Activated T-helper 1 cell treated with anti-CD3 and anti-CD28 coated beads, Interleukin-12 subunit alpha, Interleukin-12 subunit beta, Interleukin-2, Interleukin-4 antibody, amounts not matched to agents 30 ng/mL and 10 ng/mL and 1 ng/mL, durations not matched to agents 14 hours and 24 hours and 36 hours (primary cell): ENCODE measurements around the gene MTHFS. TPM values are rescaled to one million over a fixed set of nuclear protein-coding genes. Genes with fewer than 3 reads are reported as not detected.

Experiments
- DNase-seq: peaks from one replicate; pipeline ENCODE4 v3.0.0; 2021; ENCODE audit warnings: low spot score
- H3K27ac Mint-ChIP-seq: one replicate; pipeline ENCODE4 v1.8.0; 2021; ENCODE audit warnings: mild to moderate bottlenecking, mixed read lengths
- H3K27me3 Mint-ChIP-seq: one replicate; pipeline ENCODE4 v1.8.0; 2022; ENCODE audit warnings: mild to moderate bottlenecking, moderate library complexity, mixed read lengths; ENCODE audit not compliant: insufficient read depth
- H3K36me3 Mint-ChIP-seq: one replicate; pipeline ENCODE4 v1.8.0; 2021; ENCODE audit warnings: low read depth, mixed read lengths
- H3K4me1 Mint-ChIP-seq: one replicate; pipeline ENCODE4 v1.8.0; 2021; ENCODE audit warnings: low read depth, mixed read lengths
- H3K4me3 Mint-ChIP-seq: one replicate; pipeline ENCODE4 v1.8.0; 2021; ENCODE audit warnings: mild to moderate bottlenecking, moderate library complexity, mixed read lengths
- H3K9me3 Mint-ChIP-seq: one replicate; pipeline ENCODE4 v1.8.0; 2021; ENCODE audit warnings: mixed read lengths
- intact Hi-C: fragments of 100-400 bp; cut with micrococcal nuclease; formaldehyde crosslinking; loops from one replicate; pipeline ENCODE4 v1.15.1; 2024
- total RNA-seq: library from RNA; stranded (reverse); gene quantifications from 2 replicates; pipeline ENCODE4 v1.2.3, GENCODE V29; 2022

MTHFS gene
- total RNA-seq, 1 donor from 2014 or later = 34.0 TPM

DNA sequence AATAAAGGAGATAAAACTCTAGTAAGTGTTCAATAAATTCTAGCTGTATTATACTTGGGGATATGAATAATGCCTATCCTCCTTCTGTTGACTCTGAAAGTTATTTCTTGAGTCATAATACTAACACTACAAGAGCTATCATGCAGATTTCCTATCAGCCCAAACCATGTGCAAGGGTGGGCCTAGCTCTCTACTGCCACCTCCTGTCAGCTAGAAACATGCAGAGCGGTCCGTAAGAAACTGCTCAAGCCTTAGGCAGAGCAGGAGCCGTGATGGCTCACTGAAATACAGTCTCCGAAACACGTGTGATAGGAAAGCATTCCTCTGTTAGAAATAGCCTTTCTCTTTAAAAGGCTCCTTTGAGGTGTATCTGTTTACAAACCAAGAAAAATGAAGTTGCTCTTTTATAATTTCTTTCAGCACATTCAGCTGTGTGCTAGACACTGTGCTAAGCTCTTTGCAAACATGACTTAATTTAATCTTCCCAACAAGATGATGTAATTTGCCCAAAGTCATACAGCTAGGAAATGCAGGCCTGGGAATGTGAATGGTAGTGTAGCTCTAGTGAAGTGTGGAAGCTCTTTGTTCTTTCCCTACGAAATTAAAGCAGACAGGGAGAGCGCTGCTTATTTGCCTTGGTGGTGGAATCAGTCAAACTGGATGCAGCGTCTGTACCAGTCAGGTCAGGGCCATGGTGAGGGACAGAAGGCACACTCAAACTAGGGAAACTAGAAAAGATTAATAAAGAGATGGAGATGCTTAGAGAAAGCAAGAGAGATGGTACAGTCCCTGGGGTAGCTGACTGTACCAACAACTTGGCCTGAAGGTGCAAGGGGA, 43.1 kb downstream of the MTHFS start:
- Mint-ChIP-seq H3K36me3 (peaks cover 11% of the 10 kb centered on the region), H3K4me3 (no peak overlapping the region), H3K27me3 (no peaks in the 10 kb centered on the region), H3K4me1 (peaks cover 17% of the 10 kb centered on the region), H3K27ac (no peak overlapping the region), H3K9me3 (no peaks in the 10 kb centered on the region)
- intact Hi-C loops = loop anchor here (1.0 to 10.0 kb wide), 6 partner anchors 85 to 513 kb away; no protein-coding TSS in a partner anchor
- DNase-seq = peak; percentile 43

DNA sequence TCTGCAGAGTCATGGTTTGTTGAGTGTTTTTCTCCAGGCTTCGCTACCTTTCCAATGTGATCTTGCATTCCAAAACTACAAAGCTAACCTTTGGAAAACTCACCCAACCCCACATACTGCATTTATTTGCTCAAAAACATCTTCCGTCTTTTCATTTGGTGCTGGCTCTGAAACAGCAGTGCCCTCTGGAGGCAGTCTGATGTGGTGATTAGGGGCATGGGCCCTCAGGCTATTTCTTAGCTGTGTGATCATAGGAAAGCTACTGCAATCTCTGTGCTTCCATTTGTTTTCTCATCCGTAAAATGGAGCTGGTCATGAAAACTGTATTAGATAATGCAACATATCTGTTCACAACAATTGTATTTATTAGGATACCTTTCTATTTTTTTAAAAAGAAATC, 47.0 kb downstream of the MTHFS start:
- Mint-ChIP-seq H3K4me3 (no peak overlapping the region), H3K9me3 (no peaks in the 10 kb centered on the region), H3K27ac (no peak overlapping the region), H3K27me3 (no peaks in the 10 kb centered on the region), H3K36me3 (peaks cover 13% of the 10 kb centered on the region), H3K4me1 (peaks cover 17% of the 10 kb centered on the region)
- DNase-seq = no peak
- intact Hi-C loops = loop anchor here (10.0 kb wide), 1 partner anchor 245 kb away; no protein-coding TSS in a partner anchor

DNA sequence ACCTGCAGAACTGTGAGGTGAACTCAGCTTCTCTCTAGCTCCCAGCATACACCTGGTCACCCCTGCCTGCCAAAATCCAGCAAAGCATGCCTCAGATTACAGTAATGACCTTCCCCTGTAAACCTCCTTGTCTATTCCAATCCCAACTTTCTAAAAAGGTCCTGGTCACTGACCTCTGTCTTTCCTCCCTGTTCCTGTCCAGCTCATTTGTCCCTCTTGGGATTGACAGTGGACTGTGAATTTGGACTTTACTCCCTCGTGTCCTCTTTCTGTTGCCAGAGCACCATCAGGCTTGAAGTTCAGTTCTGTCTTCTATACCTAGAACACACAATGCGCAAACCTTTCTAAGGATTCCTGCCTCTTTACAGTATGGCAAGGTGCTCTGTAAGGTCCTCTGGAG, 50.3 kb downstream of the MTHFS start:
- DNase-seq = no peak
- no peak overlapping the region for H3K27ac Mint-ChIP-seq

DNA sequence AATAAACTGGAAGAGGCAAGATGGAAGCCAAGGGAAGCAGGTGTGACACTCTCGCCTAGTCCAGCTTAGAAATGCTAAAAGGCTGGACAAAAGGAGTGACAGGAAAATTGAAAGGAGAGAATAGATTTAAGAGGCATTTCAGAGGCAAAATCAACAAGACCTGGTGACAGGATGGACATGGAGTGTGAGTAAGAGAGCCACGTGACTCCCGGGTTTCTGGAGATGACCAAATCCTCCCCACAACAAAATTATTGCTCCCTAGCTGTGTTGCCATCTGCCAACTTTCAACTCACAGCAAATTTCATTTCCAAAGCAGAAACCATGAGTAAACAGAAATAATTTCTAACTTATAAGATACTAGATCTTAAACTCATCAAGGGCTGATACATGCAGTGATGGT, 52.6 kb downstream of the MTHFS start:
- no peaks in the 10 kb centered on the region for H3K9me3 Mint-ChIP-seq
- H3K27ac Mint-ChIP-seq = no peak overlapping the region
- H3K4me3 Mint-ChIP-seq = no peak overlapping the region
- peaks cover 2% of the 10 kb centered on the region for H3K4me1 Mint-ChIP-seq
- no peaks in the 10 kb centered on the region for H3K27me3 Mint-ChIP-seq
- H3K36me3 Mint-ChIP-seq = peaks cover 15% of the 10 kb centered on the region
- no peak for DNase-seq
- intact Hi-C loops = no loop called here

More for the DNA sequence above, 50.3 kb downstream of the MTHFS start:
- peaks cover 9% of the 10 kb centered on the region for H3K4me1 Mint-ChIP-seq
- H3K4me3 Mint-ChIP-seq = no peak overlapping the region
- peaks cover 18% of the 10 kb centered on the region for H3K36me3 Mint-ChIP-seq
- intact Hi-C loops = no loop called here
- H3K27me3 Mint-ChIP-seq = no peaks in the 10 kb centered on the region
- H3K9me3 Mint-ChIP-seq = no peaks in the 10 kb centered on the region

DNA sequence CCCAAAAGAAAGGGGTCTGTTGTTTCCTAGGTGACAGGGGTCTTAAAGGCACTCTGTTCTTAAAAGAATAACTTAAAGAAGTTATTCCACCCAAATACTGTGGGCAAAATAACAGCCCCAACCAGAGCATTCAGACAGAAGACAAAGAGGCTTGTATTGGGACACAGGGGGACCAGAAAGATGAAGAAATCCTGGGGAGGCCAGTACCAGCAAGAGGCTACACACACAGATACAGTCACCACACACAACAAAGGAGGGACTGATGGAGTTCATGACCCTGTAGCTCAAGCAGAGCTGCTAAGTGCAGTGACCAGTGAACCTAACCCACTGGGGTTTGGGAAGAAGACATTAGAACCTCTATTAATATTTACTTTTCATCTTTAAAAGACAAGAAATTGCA, 59.0 kb downstream of the MTHFS start:
- H3K36me3 Mint-ChIP-seq = peaks cover 19% of the 10 kb centered on the region
- intact Hi-C loops = no loop called here
- no peaks in the 10 kb centered on the region for H3K9me3 Mint-ChIP-seq
- no peaks in the 10 kb centered on the region for H3K27me3 Mint-ChIP-seq
- H3K27ac Mint-ChIP-seq = no peak overlapping the region
- H3K4me3 Mint-ChIP-seq = no peak overlapping the region
- peaks cover 6% of the 10 kb centered on the region for H3K4me1 Mint-ChIP-seq
- DNase-seq = no peak

DNA sequence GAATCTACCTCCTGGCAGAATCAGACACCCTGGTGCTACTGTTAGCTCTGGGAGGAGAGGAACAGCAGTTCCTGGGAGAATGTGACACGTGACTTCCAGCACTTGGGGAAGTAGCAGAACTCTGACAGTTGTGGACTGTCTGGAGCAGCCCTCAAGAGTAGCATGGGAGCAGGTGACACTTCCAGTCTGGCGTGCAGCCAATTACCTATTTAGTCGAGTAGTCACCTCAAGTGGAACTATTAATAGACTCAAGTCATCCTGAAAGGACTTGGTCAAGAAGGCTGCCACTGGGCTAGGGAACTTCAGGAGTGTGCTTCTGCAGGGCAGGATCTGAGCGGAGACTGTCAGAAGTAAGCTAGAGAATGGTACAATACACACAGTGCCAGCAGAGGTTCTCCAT, 62.3 kb downstream of the MTHFS start:
- Mint-ChIP-seq H3K4me1 (peaks cover 18% of the 10 kb centered on the region), H3K4me3 (no peak overlapping the region), H3K36me3 (peaks cover 17% of the 10 kb centered on the region), H3K27me3 (no peaks in the 10 kb centered on the region), H3K9me3 (no peaks in the 10 kb centered on the region), H3K27ac (no peak overlapping the region)
- no peak for DNase-seq
- intact Hi-C loops = no loop called here

DNA sequence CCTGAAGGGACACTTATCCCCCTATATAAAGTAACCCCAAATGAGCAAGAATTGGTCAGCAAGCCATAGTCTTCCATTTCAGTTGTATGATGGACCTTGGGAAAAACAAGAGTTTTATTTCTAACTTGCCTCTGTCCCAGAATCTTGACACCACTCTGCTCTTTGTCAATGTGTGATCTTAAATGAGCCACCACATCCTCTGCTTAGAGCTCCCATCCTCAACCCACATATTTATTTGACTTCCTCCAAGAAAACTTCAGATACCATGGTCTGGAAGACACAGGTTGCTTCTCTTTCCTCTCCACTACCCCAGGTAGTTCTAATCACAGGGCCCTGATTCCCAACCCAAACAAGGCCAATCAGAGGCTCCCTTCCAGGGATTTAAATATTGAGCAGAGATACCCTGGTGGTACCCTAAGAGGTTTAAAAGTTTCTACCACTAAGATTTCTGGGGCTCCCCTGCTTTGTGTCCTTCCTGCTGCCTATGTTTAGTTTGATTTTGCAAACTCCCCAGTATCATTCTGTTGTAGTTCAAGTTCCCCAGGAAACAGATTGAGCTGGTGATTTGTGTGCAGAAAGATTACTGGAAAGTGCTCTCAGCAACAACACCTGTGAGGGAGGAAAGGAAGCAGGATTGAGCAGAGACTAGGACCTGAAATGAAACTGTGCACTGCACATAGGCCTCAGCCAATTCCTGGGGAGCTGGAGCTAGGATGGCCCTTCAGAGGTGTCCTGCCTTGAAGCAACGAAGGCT, 64.3 kb downstream of the MTHFS start:
- peaks cover 18% of the 10 kb centered on the region for H3K4me1 Mint-ChIP-seq
- intact Hi-C loops = no loop called here
- no peak for DNase-seq
- no peaks in the 10 kb centered on the region for H3K9me3 Mint-ChIP-seq
- no peaks in the 10 kb centered on the region for H3K27me3 Mint-ChIP-seq
- H3K27ac Mint-ChIP-seq = no peak overlapping the region
- peaks cover 11% of the 10 kb centered on the region for H3K36me3 Mint-ChIP-seq
- no peak overlapping the region for H3K4me3 Mint-ChIP-seq

DNA sequence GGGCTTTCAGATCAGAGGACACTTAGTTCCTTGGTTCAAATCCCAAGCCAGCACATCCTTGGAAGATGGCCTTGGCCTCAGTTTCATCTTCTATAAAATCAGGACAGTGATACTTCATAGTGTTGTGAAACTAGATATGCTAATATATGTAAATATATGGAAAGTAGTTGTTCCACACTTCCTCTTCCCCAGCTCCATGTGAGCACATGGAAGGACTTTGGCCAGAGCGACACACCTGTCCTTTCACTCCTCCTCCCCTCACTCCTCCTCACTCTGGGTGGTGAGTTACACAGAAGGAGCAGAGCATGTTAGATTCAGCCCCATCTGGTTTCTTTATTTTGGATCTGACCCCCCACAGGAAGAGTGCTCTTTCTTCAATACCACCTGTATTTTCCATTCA, 65.2 kb downstream of the MTHFS start:
- Mint-ChIP-seq H3K27me3 (no peaks in the 10 kb centered on the region), H3K4me3 (no peak overlapping the region), H3K27ac (no peak overlapping the region), H3K9me3 (no peaks in the 10 kb centered on the region), H3K4me1 (peaks cover 18% of the 10 kb centered on the region), H3K36me3 (peaks cover 10% of the 10 kb centered on the region)
- DNase-seq = no peak
- intact Hi-C loops = no loop called here

DNA sequence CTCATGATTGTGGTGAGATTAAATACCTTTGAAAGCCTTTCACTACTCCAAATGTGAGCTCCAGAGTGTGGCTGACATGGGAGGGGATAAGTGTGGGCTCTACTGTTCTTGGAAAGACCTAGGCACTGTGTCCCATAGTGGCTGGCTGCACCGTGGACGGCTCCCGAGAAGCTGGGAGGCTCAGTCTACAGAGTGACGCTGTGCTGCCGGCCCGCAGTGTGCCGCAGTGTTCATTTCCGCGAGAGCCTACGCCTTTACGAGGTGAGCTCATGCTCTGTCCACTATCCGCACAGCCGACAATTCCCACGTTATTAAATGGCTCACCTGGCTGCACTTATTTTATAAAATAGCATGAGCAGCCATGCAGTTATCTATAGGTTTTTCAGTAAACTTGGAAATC, 66.9 kb downstream of the MTHFS start:
- intact Hi-C loops = no loop called here
- H3K36me3 Mint-ChIP-seq = peaks cover 6% of the 10 kb centered on the region
- H3K4me1 Mint-ChIP-seq = peaks cover 18% of the 10 kb centered on the region
- DNase-seq = no peak
- no peak overlapping the region for H3K27ac Mint-ChIP-seq
- H3K9me3 Mint-ChIP-seq = no peaks in the 10 kb centered on the region
- no peaks in the 10 kb centered on the region for H3K27me3 Mint-ChIP-seq
- H3K4me3 Mint-ChIP-seq = no peak overlapping the region

DNA sequence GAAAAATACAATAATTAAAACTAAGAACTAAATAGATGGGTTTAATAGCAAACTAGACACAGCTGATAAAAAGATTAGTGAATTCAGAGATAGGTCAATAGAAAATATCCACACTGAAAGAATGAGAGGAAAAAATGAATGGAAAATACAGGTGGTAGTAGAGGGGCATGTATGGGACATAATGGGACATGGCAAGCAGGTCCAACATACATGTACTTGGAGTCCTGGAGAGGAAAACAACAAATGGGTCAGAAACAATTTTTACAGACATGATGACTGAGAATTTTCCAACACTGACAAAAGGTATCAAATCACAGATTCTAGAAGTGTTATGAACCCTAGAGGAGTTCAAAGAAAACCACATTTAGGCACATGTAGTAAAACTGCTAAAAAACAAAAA, 68.4 kb downstream of the MTHFS start:
- DNase-seq = no peak
- Mint-ChIP-seq H3K4me3 (no peak overlapping the region), H3K36me3 (no peaks in the 10 kb centered on the region), H3K27ac (no peak overlapping the region), H3K4me1 (peaks cover 16% of the 10 kb centered on the region), H3K9me3 (no peaks in the 10 kb centered on the region), H3K27me3 (no peaks in the 10 kb centered on the region)
- intact Hi-C loops = no loop called here

DNA sequence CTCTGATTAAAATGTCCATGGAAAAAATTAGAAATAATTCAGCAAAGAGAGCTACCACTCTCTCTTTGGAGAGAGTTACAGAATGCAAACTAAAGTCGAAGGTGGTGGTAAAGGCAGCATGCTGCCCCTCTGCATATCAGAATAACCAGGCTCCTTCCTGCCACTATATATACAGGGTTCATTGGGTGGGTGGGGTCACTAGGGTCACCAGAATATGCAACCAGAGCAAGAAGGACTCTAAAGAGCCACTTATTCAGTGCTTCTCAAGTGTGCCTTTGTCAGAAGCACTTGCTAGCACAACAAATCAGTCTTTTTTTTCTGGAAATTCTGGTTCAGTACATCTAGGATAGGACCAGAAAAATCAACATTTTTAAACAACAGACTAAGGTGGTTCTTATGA, 70.0 kb downstream of the MTHFS start:
- no peak for DNase-seq
- H3K4me3 Mint-ChIP-seq = no peak overlapping the region
- H3K36me3 Mint-ChIP-seq = peaks cover 1% of the 10 kb centered on the region
- intact Hi-C loops = no loop called here
- peaks cover under 1% of the 10 kb centered on the region for H3K4me1 Mint-ChIP-seq
- H3K9me3 Mint-ChIP-seq = no peaks in the 10 kb centered on the region
- no peaks in the 10 kb centered on the region for H3K27me3 Mint-ChIP-seq
- H3K27ac Mint-ChIP-seq = no peak overlapping the region

DNA sequence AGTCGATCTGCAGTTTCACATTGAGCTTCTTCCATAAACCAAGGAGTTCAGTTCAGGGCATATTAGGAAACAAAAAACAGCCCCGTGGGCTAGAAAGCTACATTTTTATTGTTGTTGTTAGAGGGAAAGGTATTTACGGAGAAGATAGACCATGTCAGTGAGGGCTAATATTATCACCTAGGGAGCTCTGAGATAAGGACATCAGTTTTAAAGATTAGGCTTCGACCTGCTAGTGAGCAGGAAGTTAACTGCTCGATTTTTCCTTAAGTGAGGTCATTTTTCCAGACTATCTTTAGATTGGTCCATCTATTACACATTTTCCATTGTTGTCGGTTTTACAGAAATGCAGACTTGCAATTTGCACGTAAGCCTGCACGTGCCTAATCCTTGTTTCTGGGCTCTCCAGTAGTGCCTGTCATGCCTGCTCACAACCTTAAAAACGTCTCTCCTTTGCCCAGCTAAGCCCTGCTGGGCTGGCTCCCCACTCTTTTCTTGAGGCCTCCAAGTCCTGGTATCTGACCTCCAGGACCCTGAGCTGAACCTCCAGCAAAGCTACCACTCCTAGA, 72.6 kb downstream of the MTHFS start:
- Mint-ChIP-seq H3K4me3 (no peak overlapping the region), H3K4me1 (no peaks in the 10 kb centered on the region), H3K27ac (no peak overlapping the region), H3K9me3 (no peaks in the 10 kb centered on the region), H3K27me3 (peaks cover 3% of the 10 kb centered on the region), H3K36me3 (peaks cover 1% of the 10 kb centered on the region)
- intact Hi-C loops = no loop called here
- no peak for DNase-seq

DNA sequence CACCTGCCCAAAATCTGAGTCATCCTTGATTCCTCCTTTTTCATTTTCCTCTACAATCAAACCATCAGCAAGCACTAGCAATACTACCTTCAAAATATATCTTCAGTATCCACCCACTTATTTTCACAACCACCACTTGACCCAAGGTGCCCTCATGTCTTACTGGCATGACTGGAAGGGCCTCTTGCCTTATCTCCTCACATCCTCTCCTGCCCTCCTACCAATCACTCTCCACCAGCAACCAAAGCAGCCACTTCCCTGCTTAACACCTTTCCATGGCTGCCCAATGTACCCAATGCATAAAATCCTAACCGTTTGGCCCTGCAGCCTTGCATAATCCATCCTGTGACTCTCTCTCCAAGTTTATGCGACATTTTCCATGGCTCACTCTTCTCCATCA, 76.0 kb downstream of the MTHFS start:
- no peak for DNase-seq
- H3K27ac Mint-ChIP-seq = no peak overlapping the region
- peaks cover 1% of the 10 kb centered on the region for H3K36me3 Mint-ChIP-seq
- no peaks in the 10 kb centered on the region for H3K4me1 Mint-ChIP-seq
- no peaks in the 10 kb centered on the region for H3K9me3 Mint-ChIP-seq
- no peak overlapping the region for H3K4me3 Mint-ChIP-seq
- peaks cover 3% of the 10 kb centered on the region for H3K27me3 Mint-ChIP-seq
- intact Hi-C loops = no loop called here
